ENCODE measurements around the gene NLGN1.

GRCh38 chr3:173552526-173552925 is 155.0 kb downstream of the NLGN1 start:
- TF ChIP-seq, protein P1, sequence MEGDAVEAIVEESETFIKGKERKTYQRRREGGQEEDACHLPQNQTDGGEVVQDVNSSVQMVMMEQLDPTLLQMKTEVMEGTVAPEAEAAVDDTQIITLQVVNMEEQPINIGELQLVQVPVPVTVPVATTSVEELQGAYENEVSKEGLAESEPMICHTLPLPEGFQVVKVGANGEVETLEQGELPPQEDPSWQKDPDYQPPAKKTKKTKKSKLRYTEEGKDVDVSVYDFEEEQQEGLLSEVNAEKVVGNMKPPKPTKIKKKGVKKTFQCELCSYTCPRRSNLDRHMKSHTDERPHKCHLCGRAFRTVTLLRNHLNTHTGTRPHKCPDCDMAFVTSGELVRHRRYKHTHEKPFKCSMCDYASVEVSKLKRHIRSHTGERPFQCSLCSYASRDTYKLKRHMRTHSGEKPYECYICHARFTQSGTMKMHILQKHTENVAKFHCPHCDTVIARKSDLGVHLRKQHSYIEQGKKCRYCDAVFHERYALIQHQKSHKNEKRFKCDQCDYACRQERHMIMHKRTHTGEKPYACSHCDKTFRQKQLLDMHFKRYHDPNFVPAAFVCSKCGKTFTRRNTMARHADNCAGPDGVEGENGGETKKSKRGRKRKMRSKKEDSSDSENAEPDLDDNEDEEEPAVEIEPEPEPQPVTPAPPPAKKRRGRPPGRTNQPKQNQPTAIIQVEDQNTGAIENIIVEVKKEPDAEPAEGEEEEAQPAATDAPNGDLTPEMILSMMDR (IDR thresholded peaks at IDR 0.05), result no peak
- TF ChIP-seq ZFX (IDR thresholded peaks at IDR 0.05; ENCODE audit: borderline replicate concordance), result no peak
